GM12892 (cell line): Measurements from ENCODE around the gene SLC35C1.
A peak's percentile ranks its signal among the peaks of the same experiment; 100 is the strongest.

Source experiments
- DNase-seq: peaks from one replicate; pipeline ENCODE4 v3.0.0; 2011; ENCODE audit not compliant: insufficient read length
- FAIRE-seq: peaks from 2 replicates; lab custom pipeline; 2011; peaks lifted over from hg19 to GRCh38; lab: Jason Lieb, UNC
- POLR2A ChIP-seq: IDR thresholded peaks from 2 replicates; pipeline ENCODE4 v1.6.1; 2011; ENCODE audit warnings: low read depth, low read length, control low read depth
- POLR2AphosphoS5 ChIP-seq: IDR thresholded peaks from 2 replicates; pipeline ENCODE4 v1.6.1; 2011; ENCODE audit warnings: low read depth, low read length, control low read depth
- TAF1 ChIP-seq: IDR thresholded peaks from 2 replicates; pipeline ENCODE4 v1.6.1; 2011; ENCODE audit warnings: low read depth, mild to moderate bottlenecking, control low read depth, low read length, borderline replicate concordance

Gene SLC35C1

DNA sequence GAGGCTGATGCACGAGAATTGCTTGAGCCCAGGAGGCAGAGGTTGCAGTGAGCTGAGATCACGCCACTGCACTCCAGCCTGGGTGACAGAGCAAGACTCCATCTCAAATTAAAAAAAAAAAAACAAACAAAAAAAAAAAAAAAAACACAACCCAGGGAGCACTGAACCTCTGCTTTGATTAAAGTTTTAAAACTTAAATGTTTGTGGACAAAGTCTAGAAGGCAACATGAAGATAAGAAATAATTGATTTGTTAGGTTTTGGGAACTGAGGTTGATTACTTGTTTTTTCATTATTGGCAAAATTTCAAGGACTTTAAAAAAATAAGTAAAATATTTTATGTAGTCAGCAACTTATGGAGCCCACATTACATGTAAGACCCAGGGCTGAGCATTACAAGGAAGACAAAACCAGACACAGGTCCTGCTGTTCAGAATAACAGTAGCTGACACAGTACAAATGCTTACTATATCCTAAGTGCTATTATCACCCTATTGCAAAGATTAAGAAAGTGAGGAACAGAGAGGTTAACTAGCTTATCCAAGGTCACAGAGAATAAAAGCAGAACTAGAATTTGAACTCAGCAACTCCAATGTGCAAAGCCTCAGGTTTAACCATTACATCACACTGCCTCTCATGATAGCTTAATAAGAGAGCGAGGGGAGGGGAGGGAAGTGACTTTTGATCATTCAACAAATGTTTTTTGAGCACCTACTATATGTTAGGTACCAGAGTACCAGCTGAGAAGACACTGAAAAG, 40.1 kb downstream of the SLC35C1 start:
- TF ChIP-seq TAF1 (no peak), POLR2AphosphoS5 (no peak), POLR2A (no peak)
- FAIRE-seq: no peak
- no peak for DNase-seq

DNA sequence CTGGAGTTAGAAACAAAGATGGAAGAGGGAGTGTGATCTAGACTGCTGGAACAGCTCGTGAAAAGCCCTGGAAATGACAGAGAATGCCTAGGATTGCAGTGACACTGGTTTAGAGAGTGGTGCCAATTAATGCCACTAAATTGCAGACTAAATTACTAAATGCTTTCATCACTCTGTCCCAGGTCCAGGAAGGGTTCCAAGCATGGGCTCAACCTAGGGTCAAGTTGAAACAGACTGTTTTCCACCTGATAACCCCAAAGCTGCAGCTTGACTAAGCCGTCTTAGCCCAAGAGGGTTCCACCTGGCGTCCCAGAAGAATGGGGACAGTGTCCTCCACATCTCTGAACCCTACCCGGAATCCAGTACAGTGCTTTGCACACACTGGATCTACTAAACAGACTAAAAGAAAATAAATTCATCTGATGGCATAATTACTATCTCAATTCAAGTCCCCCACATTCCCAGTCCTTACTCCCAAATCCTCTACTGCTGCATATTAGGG, 41.3 kb downstream of the SLC35C1 start:
- TF ChIP-seq POLR2A (no peak), POLR2AphosphoS5 (no peak), TAF1 (no peak)
- DNase-seq (no peak), FAIRE-seq (peak; percentile 30)

DNA sequence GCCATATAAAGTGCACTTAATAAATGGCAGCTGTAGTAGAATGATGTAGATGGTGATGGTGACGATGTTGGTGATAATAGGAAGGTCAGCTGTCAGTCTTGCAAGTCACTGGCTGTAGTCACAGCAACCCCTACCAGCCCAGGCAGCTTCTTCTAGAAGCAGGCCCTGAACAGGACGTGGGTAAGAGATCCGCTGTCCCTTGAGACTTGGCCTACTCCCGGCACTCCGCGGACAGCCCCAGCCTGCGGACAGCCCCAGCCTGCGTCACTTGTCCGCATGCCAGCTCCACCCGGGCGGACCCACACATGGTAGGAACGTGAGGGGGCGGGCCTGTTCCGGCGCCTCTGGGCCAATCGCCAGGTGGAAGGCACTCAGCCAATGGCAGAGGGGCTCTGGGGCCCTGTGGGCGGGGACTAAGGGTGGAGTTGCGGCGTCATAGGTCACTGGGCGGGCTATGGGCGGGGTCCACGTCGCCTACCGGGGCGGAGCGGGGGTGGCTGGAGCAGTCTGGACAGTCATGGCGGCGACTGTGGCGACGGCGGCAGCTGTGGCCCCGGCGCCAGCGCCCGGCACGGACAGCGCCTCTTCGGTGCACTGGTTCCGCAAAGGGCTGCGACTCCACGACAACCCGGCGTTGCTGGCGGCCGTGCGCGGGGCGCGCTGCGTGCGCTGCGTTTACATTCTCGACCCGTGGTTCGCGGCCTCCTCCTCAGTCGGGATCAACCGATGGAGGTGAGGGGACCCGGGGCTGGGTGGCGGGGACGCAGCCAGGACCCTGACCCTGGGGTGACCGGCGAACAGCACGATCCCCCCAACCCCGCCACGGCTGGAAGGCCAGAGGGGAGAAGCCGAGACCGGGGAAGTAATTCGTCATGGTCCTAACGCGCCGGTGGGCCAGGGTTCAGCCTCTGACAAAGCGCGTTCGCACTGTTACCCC, 42.3 kb downstream of the SLC35C1 start, which contains the start of gene CRY2:
CRY2 (plus strand) TSS at position 502 of the 937 bp plus-strand sequence; CDS start at position 518, 16 bp downstream.
- peak; percentile 100 for FAIRE-seq
- peak; percentile 94 for DNase-seq
- TF ChIP-seq POLR2A (peak; percentile 95), TAF1 (peak; percentile 93), POLR2AphosphoS5 (peak; percentile 88)

DNA sequence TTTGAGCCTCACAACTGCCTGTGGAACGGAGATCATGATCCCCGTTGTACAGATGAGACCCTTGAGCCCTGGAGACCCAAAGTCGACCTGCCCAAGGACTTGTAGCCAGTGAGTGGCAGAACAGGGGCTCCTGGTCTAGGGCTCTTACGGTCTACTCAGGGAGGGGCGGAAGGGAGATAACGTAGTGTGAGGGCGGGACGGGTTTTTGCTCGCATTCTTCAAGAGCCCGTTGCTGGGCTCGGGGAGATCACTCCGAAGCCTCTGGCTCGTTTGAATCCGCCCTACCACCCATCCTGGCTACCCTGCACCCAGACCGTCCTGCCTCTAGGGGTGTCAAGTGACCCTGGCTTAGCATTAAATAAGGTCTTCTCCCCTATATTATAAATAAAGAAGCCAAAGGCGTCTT, 43.0 kb downstream of the SLC35C1 start:
- TF ChIP-seq POLR2A (no peak), TAF1 (no peak)
- no peak for FAIRE-seq
- no peak for DNase-seq

DNA sequence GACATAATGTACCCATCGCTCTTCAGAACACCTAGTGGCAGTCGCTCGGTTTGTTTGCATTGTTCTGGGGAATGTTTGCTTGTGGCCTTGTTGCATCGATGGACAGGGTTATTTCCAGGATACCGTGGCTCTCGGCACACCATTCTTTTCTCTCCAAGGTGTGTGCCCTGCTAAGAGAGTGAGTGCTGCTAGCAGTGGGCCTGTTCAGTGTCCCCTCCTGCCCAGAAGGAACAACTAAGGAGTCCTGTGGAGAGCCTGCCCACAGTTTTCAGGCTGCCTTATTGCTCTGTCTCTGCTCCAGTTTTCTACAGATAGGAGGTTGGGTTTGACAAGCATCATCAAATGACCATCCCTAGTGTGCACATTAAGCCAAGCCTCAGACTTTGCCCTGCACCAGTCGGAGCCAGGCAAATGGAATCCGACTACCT, 43.7 kb downstream of the SLC35C1 start:
- TF ChIP-seq TAF1: no peak
- DNase-seq: no peak
- no peak for FAIRE-seq

DNA sequence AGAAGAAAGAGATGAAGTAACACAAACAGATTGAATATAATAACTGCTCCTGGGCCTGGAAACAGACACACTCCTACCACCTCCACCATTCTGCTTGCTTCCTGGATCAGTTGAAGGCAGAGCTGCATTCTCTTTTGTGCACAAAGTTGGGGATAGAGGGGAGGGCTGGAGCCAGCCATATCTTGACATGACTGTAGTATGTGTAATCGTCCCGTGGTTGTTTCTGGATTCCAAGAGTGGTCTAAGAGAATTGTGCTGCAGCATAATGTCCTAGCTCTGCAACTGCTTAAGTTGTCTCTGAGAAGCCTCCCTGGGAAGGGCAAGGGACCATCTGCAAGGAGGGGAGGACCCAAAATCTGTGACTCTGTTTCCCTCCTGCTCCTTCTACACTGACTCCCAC, 45.5 kb downstream of the SLC35C1 start:
- no peak for DNase-seq

DNA sequence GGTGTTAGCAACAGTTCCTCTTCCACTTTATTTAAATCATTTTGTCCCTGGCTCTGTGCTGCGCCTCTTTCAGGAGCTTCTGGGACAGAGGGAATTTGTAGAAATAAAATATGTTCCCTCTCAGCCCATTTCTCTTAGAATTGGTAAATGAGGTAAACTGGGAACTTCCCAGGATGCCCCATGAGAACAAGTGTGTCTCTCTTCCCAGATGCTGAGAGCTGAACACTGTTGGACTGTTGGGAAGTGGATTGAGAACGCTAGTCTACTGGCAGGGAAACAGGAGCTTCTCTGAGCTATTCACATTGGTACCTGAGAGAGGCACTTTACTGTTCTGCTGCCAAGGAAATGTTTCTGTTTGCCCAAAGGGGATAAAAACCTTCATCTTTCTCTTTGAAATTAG, 46.3 kb downstream of the SLC35C1 start:
- no peak for FAIRE-seq
- DNase-seq: no peak
- TF ChIP-seq TAF1: no peak
- TF ChIP-seq POLR2A: no peak
- TF ChIP-seq POLR2AphosphoS5: no peak

More for the DNA sequence above, 45.5 kb downstream of the SLC35C1 start:
- FAIRE-seq: no peak
- TF ChIP-seq POLR2A: no peak
- TF ChIP-seq TAF1: no peak
- no peak for TF ChIP-seq POLR2AphosphoS5

DNA sequence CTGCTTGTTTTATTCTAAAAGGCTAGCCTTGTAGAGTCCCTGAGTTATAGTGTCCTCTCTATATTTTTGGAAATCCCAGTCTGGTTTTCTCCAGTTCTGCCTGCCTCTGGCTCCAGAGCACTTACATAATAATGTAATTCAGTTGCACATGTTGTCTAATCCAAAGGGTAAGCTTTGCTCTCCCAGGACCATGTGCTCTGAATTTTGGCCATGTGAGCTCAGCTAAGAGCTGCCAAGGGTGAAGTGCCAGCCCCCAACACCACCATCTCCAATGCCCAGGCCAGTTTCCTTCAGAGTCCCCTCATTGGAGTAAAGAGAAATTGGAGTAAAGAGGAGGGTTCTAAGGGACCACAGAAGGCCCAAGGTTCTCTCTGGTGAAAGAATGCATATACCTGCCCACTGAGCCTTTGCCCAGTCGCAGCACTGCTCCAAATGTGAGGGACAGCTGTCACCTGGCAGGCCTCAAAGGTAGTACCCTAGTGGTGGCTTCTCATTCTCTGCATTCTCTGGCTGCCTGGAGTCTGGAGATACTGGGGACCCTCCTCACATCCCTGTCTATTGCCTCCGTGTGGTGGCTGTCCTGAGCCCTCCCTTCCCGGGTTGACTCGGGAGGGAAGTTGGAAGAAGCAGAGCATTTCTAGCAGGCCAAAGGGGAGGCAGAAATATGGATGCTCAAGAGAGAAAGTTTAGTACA, 47.2 kb downstream of the SLC35C1 start:
- no peak for DNase-seq
- TF ChIP-seq POLR2A (no peak), TAF1 (no peak), POLR2AphosphoS5 (no peak)
- FAIRE-seq: no peak

DNA sequence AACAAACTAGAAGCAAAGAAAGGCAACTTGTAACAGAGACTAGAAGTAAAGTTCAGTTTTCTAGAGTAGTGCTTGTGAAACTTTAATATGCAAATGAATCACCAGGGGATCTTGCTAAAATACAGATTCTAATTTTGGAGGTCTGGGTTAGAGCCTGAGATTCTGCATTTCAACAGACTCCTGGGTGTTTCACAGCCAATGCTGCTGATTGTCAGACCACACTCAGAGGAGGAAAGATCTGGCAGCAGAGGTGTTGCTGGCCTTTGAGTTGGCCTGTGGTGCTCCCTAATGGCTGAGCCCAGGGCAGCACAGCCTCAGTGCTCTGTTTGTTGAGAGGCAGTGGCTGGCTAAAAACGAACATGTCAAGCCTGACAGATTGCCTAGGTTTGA, 47.8 kb downstream of the SLC35C1 start:
- DNase-seq (peak; percentile 36), FAIRE-seq (peak; percentile 27)
- TF ChIP-seq POLR2AphosphoS5 (no peak), TAF1 (no peak), POLR2A (no peak)

DNA sequence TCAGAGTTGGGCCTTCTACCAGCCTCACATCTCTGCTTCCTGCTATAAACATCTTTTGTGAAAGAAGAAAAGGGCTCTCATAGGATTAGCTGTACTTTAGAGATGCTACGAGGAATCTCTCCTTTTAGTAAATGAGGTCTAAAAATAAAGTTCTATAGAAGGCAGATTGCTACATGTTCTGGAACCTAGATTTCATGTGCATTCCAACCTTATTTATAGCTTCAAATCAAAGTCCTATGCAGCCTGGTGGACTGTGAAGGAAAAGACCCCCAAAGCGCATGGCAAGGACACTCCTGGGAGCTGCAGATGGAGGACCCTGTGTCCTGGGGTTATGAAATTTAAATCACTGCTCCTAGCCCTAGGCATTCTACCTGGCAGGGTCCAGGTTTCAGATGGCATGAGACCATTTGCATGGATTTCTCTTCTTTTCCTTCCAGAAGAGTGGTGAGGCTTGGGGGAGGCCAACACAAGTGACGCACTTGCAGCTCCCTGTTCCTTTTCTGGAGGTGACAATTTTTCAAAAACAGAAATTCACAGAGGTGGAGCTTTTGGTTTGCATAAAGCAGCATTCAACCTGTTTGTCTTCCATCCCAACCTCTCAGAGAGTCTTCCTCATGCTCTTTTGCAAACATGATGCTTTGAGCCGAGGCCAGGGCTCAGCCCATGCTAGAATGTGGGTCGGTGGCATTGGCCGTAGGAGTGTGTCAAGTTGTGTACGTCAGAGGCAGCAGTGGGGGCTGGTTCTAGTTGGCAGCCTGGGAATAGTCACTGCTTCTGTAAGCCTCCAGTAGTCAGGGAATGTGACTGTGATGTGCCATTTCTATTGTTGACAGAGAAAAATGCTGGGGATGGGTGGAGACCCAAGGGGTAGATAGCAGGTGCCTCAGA, 48.6 kb downstream of the SLC35C1 start:
- FAIRE-seq (no peak), DNase-seq (no peak)
- TF ChIP-seq POLR2AphosphoS5: no peak
- no peak for TF ChIP-seq POLR2A
- TF ChIP-seq TAF1: no peak

DNA sequence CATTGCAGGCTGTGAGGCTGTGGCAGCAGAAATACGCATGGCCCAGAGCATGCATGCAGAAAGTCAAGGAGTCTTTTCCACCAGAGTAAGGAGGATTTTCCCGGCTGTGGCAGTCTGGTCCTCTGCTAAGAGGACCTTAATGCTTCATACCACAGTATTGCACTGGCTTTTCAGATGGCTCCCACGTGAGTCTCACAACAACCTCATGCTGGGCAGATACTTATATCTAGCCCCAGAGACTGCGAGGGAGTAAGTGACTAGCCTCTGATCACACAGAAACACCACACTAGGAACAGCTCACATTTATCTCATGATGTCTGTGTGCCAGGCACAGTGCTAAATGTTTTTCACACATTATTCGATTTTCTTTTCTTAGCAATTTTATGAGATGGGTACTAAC, 50.4 kb downstream of the SLC35C1 start:
- no peak for DNase-seq
- no peak for TF ChIP-seq POLR2A
- TF ChIP-seq TAF1: no peak
- no peak for TF ChIP-seq POLR2AphosphoS5
- FAIRE-seq: no peak
